ENCODE measurements around the gene CACNA1D.

- TF ChIP-seq FOXM1 (IDR thresholded peaks at IDR 0.05; ENCODE audit: borderline replicate concordance) (no peak), ELF4 (IDR thresholded peaks at IDR 0.05) (no peak), BHLHE40 (IDR thresholded peaks at IDR 0.05; ENCODE audit: borderline replicate concordance) (no peak), SUZ12 (IDR thresholded peaks at IDR 0.05) (no peak), ARNT (IDR thresholded peaks at IDR 0.05) (no peak), SP1 (IDR thresholded peaks at IDR 0.05) (no peak), CTBP1 (IDR thresholded peaks at IDR 0.05; ENCODE audit: borderline replicate concordance) (no peak), FOXA1 (IDR thresholded peaks at IDR 0.05) (no peak)
Measured at GRCh38 chr3:53758846-53759245, 264.4 kb downstream of the CACNA1D start.

Measured in HEK293T (cell line).